ENCODE results near the gene KDELR3. TPM values are rescaled to one million over a fixed set of nuclear protein-coding genes. Genes with fewer than 3 reads are reported as not detected.

The KDELR3 gene
- total and polyA plus RNA-seq, 2 donors (not counting 3 experiments of a cell fraction or from before 2014, with no cell fraction given): 28.6 to 61.3 TPM

DNA sequence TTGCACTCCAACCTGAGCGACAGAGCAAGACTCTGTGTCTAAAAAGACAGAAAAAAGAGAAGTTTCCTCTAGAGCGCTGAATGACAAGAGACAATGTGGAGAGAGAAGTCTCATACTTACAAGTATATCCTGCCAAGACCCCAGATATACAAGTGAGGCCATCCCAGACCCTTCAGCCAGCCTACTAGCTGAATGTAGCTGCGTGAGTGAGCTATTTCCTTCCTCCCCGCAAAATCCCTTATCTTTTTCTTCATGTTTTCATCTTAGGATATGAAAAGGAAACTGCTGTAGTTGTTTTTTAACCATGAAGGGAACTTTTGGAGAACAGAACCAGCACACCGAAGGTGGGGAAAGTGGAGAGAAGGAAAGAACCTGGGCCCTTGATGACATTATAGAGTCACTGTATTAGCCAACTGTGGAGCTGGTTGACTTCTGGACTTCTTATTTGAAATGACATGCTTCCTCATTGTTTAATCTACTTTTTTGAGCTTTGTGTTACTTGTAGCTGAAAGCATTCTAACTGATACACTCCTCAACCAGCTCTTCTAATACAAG lies 42.6 kb downstream of the KDELR3 start:
- ChIA-PET CTCF (interaction anchor here (1.0 to 2.9 kb wide), 4 partner anchors 9 to 171 kb away, joined by 3 to 12 read pairs (median 4); partner anchors contain the start of gene TOMM22), POLR2A (no interaction called here)
- Histone ChIP-seq H3K4me3 (replicated peaks in 1 of 3; ENCODE audit: insufficient read depth in 1 of 3, low read depth in 1 of 3, low read length in 3 of 3) (no peak overlapping the region), H3K4me1 (ENCODE audit: control insufficient read depth, extremely low read depth, insufficient read depth, low read length) (no peaks in the 10 kb centered on the region), H3K79me2 (ENCODE audit: control insufficient read depth, insufficient read depth, low read length) (peaks cover 6% of the 10 kb centered on the region), H3K36me3 (ENCODE audit: control insufficient read depth in 2 of 2, extremely low read depth in 1 of 2, insufficient read depth in 2 of 2, low read length in 2 of 2) (no peaks in the 10 kb centered on the region), H3K9ac (replicated peaks; ENCODE audit: extremely low read depth, insufficient read depth, low read length) (no peak overlapping the region), H4K20me1 (replicated peaks; ENCODE audit: control insufficient read depth, extremely low read depth, insufficient read depth, low read length) (no peaks in the 10 kb centered on the region), H3K9me3 (replicated peaks; ENCODE audit: control insufficient read depth, insufficient read depth, low read length) (no peaks in the 10 kb centered on the region), H3K4me2 (ENCODE audit: insufficient read depth, low read length) (no peak overlapping the region), H2AFZ (ENCODE audit: low read depth, low read length) (no peak overlapping the region), H3K27ac (ENCODE audit: insufficient read depth, low read depth, low read length) (no peak overlapping the region), H3K9me1 (replicated peaks; ENCODE audit: control insufficient read depth, extremely low read depth, insufficient read depth, low read length) (no peaks in the 10 kb centered on the region), H3K27me3 (ENCODE audit: control insufficient read depth in 2 of 2, insufficient read depth in 2 of 2, low read length in 2 of 2) (no peaks in the 10 kb centered on the region)
- no peak for TF ChIP-seq GATA2 (IDR thresholded peaks at IDR 0.05; ENCODE audit: insufficient read depth, insufficient read length, low read depth, low read length)
- TF ChIP-seq, protein P1, sequence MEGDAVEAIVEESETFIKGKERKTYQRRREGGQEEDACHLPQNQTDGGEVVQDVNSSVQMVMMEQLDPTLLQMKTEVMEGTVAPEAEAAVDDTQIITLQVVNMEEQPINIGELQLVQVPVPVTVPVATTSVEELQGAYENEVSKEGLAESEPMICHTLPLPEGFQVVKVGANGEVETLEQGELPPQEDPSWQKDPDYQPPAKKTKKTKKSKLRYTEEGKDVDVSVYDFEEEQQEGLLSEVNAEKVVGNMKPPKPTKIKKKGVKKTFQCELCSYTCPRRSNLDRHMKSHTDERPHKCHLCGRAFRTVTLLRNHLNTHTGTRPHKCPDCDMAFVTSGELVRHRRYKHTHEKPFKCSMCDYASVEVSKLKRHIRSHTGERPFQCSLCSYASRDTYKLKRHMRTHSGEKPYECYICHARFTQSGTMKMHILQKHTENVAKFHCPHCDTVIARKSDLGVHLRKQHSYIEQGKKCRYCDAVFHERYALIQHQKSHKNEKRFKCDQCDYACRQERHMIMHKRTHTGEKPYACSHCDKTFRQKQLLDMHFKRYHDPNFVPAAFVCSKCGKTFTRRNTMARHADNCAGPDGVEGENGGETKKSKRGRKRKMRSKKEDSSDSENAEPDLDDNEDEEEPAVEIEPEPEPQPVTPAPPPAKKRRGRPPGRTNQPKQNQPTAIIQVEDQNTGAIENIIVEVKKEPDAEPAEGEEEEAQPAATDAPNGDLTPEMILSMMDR (IDR thresholded peaks at IDR 0.05; ENCODE audit: extremely low read depth in 1 of 2, insufficient read depth in 1 of 2, low read depth in 1 of 2, low read length in 2 of 2): no peak
- TF ChIP-seq JUN (IDR thresholded peaks at IDR 0.05; ENCODE audit: borderline replicate concordance, insufficient read depth, insufficient read length, low read depth): no peak
- DNase-seq (ENCODE audit: low read depth, low spot score): no peak
- no TSS peak for BruUV-seq (replicated peaks)
- no peak for FAIRE-seq
- dilution Hi-C loops (cut with MboI; ENCODE audit: extremely low pct_ligation_motif_present, low sequenced_read_pairs) (no loop called here), intact Hi-C loops (cut with micrococcal nuclease) (no loop called here)

DNA sequence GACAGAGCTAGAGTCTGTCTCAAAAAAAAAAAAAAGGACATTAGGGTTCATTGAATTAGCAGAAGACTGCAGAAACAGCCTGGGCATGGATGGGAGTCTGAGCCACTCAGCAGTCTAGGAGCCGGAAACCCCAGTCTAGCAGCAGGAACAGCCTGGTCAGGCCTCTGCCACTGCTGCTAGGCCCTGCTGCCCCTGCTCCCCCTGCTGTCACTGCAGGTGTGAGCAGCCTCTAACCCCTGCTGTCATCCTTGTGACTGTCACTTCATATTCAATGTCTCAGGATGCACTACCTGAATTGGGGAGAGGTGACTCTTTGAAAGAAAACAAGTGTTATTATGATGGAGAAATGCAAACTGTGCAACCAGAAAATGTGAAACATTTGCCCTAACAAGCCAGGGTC lies 45.2 kb downstream of the KDELR3 start:
- H3K9me1 ChIP-seq (replicated peaks; ENCODE audit: control insufficient read depth, extremely low read depth, insufficient read depth, low read length): no peaks in the 10 kb centered on the region
- H3K9ac ChIP-seq (replicated peaks; ENCODE audit: extremely low read depth, insufficient read depth, low read length): no peak overlapping the region
- H4K20me1 ChIP-seq (replicated peaks; ENCODE audit: control insufficient read depth, extremely low read depth, insufficient read depth, low read length): no peaks in the 10 kb centered on the region
- no peaks in the 10 kb centered on the region for H3K36me3 ChIP-seq (ENCODE audit: control insufficient read depth in 2 of 2, extremely low read depth in 1 of 2, insufficient read depth in 2 of 2, low read length in 2 of 2)
- no peak overlapping the region for H3K27ac ChIP-seq (ENCODE audit: insufficient read depth, low read depth, low read length)
- H3K27me3 ChIP-seq (ENCODE audit: control insufficient read depth in 2 of 2, insufficient read depth in 2 of 2, low read length in 2 of 2): no peaks in the 10 kb centered on the region
- ChIA-PET CTCF (no interaction called here), POLR2A (no interaction called here)
- H3K4me3 ChIP-seq (replicated peaks in 1 of 3; ENCODE audit: insufficient read depth in 1 of 3, low read depth in 1 of 3, low read length in 3 of 3): no peak overlapping the region
- no peak overlapping the region for H2AFZ ChIP-seq (ENCODE audit: low read depth, low read length)
- H3K4me1 ChIP-seq (ENCODE audit: control insufficient read depth, extremely low read depth, insufficient read depth, low read length): no peaks in the 10 kb centered on the region
- H3K4me2 ChIP-seq (ENCODE audit: insufficient read depth, low read length): no peak overlapping the region
- dilution Hi-C loops (cut with MboI; ENCODE audit: extremely low pct_ligation_motif_present, low sequenced_read_pairs) (no loop called here), intact Hi-C loops (cut with micrococcal nuclease) (no loop called here)
- TF ChIP-seq EZH2 (IDR thresholded peaks at IDR 0.05; ENCODE audit: borderline replicate concordance, low read depth, low read length, severe bottlenecking) (no peak), GATA2 (IDR thresholded peaks at IDR 0.05; ENCODE audit: insufficient read depth, insufficient read length, low read depth, low read length) (no peak), POLR2AphosphoS5 (IDR thresholded peaks at IDR 0.05; ENCODE audit: insufficient read depth, low read depth, low read length) (no peak), JUN (IDR thresholded peaks at IDR 0.05; ENCODE audit: borderline replicate concordance, insufficient read depth, insufficient read length, low read depth) (no peak), POLR2A (IDR thresholded peaks at IDR 0.05; ENCODE audit: low read depth, low read length) (no peak), MYC (IDR thresholded peaks at IDR 0.05; ENCODE audit: low read depth, low read length) (no peak), FOS (IDR thresholded peaks at IDR 0.05; ENCODE audit: borderline replicate concordance, insufficient read depth, low read length) (no peak)
- TF ChIP-seq, protein P2, sequence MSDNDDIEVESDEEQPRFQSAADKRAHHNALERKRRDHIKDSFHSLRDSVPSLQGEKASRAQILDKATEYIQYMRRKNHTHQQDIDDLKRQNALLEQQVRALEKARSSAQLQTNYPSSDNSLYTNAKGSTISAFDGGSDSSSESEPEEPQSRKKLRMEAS (IDR thresholded peaks at IDR 0.05; ENCODE audit: insufficient read depth, insufficient read length): no peak
- TF ChIP-seq, protein P1 (IDR thresholded peaks at IDR 0.05; ENCODE audit: extremely low read depth in 1 of 2, insufficient read depth in 1 of 2, low read depth in 1 of 2, low read length in 2 of 2): no peak
- no peaks in the 10 kb centered on the region for H3K79me2 ChIP-seq (ENCODE audit: control insufficient read depth, insufficient read depth, low read length)
- BruUV-seq (replicated peaks): no TSS peak
- DNase-seq (ENCODE audit: low read depth, low spot score) (no peak), FAIRE-seq (no peak)
- H3K9me3 ChIP-seq (replicated peaks; ENCODE audit: control insufficient read depth, insufficient read depth, low read length): no peaks in the 10 kb centered on the region

Data from endothelial cell of umbilical vein (primary cell).